Right lobe of liver (tissue), 6 donors: ENCODE data around the gene TMEM201. TPM values are rescaled to one million over a fixed set of nuclear protein-coding genes. Genes with fewer than 3 reads are reported as not detected.

Experiments used
- ATAC-seq, 4 donors: fragments of 200-7000 bp; cut with Tn5 transposase; one replicate each; pipeline ENCODE4 v1.9.1; 2020; ENCODE audit warnings: mild to moderate bottlenecking in 4 of 4, moderate library complexity in 4 of 4
- DNase-seq, 3 donors: peaks; one replicate each; pipeline ENCODE4 v3.0.0-alpha.2; 2020
- H3K27ac ChIP-seq, 3 donors: fragments of 200-600 bp; one replicate each; pipeline ENCODE4 v1.8.0; 2022
- H3K27me3 ChIP-seq, 2 donors: fragments of 200-600 bp; one replicate each; pipeline ENCODE4 v1.8.0; 2022
- H3K36me3 ChIP-seq, 4 donors: fragments of 200-600 bp; sonication (generic) in 1 of 4; one replicate each; pipeline versions ENCODE4 v1.5.1 to v1.8.0; 2017 to 2022; ENCODE audit warnings: control low read depth in 1 of 4
- H3K4me1 ChIP-seq, 4 donors: fragments of 200-600 bp; sonication (generic) in 1 of 4; one replicate each; pipeline versions ENCODE4 v1.5.1 to v1.8.0; 2017 to 2022; ENCODE audit warnings: control low read depth in 1 of 4
- H3K4me3 ChIP-seq, 3 donors: fragments of 200-600 bp; one replicate each; pipeline ENCODE4 v1.8.0; 2022
- H3K9me3 ChIP-seq, 4 donors: fragments of 200-600 bp; sonication (generic) in 1 of 4; one replicate each; pipeline versions ENCODE4 v1.5.1 to v1.8.0; 2017 to 2022; ENCODE audit warnings: control low read depth in 1 of 4
- POLR2A ChIP-seq: fragments of 450-650 bp; IDR thresholded peaks from one replicate; pipeline ENCODE4 v1.6.1; 2017; ENCODE audit warnings: antibody characterized with exemption, mild to moderate bottlenecking
- WGBS: methylation state at CpG from one replicate; pipeline ENCODE4 v1.1.6; 2018; ENCODE audit warnings: low coverage, low lambda C conversion rate; ENCODE audit not compliant: insufficient coverage; ENCODE audit errors: missing lambda C conversion rate; 5-methylcytosine and 5-hydroxymethylcytosine counted together
- intact Hi-C, 2 donors: fragments of 100-400 bp; cut with DNase I; formaldehyde crosslinking; loops; one replicate each; pipeline versions ENCODE4 v1.11.2 to v1.14.1; 2022
- total RNA-seq, 6 experiments: library from RNA; depleted of rRNA in 2 of 6; stranded (reverse); fragments of >200 nt in 2 of 6; fragmentation: NEBNext Ultra II Directional in 3 of 6; extraction: Animal tissue kit (Norgen Biotek cat#: 25700) in 3 of 6; gene quantifications; one replicate each; pipeline versions ENCODE4 v1.1.0 to v1.2.4, GENCODE V29; 2016 to 2023
- TF ChIP-seq, protein P1 (sequence below), 4 donors: fragments of 200-600 bp in 3 of 4; fragments of 450-650 bp in 1 of 4; IDR thresholded peaks; one replicate each; pipeline versions ENCODE4 v1.5.1 to v1.8.0; 2016 to 2022; ENCODE audit warnings: antibody characterized with exemption in 4 of 4, mild to moderate bottlenecking in 2 of 4
- donor health status: DM: no; HTN: yes; CAD: no.
- donor health status: DM: no; HTN: no; CAD: no.
- donor health status: DM: no; HTN: no; CAD: no.
- donor health status: DM: no; HTN: yes; CAD: no.
- donor health status: DM: no; HTN: yes; CAD: no.

Gene TMEM201
- total RNA-seq, 6 experiments from 2014 or later: 1.6 to 5.8 (median 3.0) TPM

DNA sequence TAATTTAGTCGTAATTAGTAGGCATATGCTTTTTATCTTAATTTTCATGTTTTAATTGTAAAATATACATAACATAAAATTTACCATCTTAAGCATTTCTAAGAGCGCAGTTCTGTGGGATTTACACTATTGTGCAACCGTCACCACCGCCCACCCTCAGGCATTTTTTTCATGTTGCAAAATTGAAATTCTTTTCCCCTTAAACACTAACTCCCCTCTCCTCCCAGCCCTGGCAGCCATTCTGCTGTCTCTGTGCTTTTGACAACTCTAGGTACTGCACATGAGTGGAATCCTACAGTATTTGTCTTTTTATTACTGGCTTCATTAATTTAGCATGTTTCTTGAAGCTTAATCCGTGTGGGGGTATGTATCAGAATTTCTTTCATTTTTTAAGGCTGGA is 70.6 kb downstream of the TMEM201 start:
- ATAC-seq (no peak), DNase-seq (no peak)
- H3K36me3 ChIP-seq: no peaks in the 10 kb centered on the region
- no peak overlapping the region for H3K27ac ChIP-seq
- no peaks in the 10 kb centered on the region for H3K9me3 ChIP-seq
- no peaks in the 10 kb centered on the region for H3K27me3 ChIP-seq
- WGBS: 45% methylated on average over 5 of the region's 5 CpGs
- H3K4me3 ChIP-seq: no peak overlapping the region
- H3K4me1 ChIP-seq: peaks cover 0 to 3% (median 0%) of the 10 kb centered on the region in 4 donors
- TF ChIP-seq POLR2A: no peak
- TF ChIP-seq, protein P1, sequence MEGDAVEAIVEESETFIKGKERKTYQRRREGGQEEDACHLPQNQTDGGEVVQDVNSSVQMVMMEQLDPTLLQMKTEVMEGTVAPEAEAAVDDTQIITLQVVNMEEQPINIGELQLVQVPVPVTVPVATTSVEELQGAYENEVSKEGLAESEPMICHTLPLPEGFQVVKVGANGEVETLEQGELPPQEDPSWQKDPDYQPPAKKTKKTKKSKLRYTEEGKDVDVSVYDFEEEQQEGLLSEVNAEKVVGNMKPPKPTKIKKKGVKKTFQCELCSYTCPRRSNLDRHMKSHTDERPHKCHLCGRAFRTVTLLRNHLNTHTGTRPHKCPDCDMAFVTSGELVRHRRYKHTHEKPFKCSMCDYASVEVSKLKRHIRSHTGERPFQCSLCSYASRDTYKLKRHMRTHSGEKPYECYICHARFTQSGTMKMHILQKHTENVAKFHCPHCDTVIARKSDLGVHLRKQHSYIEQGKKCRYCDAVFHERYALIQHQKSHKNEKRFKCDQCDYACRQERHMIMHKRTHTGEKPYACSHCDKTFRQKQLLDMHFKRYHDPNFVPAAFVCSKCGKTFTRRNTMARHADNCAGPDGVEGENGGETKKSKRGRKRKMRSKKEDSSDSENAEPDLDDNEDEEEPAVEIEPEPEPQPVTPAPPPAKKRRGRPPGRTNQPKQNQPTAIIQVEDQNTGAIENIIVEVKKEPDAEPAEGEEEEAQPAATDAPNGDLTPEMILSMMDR (IDR thresholded peaks at IDR 0.05): no peak
- intact Hi-C loops: no loop called here

DNA sequence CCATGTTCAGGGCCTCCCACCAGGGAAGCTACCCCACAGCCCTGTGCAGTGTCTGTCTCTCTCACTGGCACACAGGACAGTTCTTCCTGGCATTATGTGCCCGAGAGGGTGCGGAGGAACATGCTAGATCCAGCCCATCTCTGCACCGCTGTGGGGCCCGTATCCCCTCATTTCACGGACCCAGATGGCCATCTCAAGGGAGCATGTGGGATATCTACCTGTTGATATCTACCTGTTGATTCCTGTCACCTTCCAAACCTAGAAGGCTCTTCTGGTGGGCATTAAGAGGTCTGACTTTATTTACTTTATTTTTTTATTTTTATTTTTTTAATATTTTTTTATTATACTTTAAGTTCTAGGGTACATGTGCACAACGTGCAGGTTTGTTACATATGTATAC is 74.5 kb downstream of the TMEM201 start:
- peaks cover 0 to 3% (median 0%) of the 10 kb centered on the region in 4 donors for H3K4me1 ChIP-seq
- DNase-seq: no peak
- no peak for TF ChIP-seq POLR2A
- TF ChIP-seq, protein P1 (IDR thresholded peaks at IDR 0.05): no peak
- no peak overlapping the region for H3K4me3 ChIP-seq
- no peaks in the 10 kb centered on the region for H3K36me3 ChIP-seq
- no peaks in the 10 kb centered on the region for H3K27me3 ChIP-seq
- no peak for ATAC-seq
- 92% methylated on average over 4 of the region's 6 CpGs for WGBS
- no peaks in the 10 kb centered on the region for H3K9me3 ChIP-seq
- intact Hi-C loops: no loop called here
- H3K27ac ChIP-seq: no peak overlapping the region

Other genes starting within 250 kb of the TMEM201 start
- 10 to 100 TPM in 3 of 6 experiments, 1 to 10 TPM in 3; 3.5 to 26.5 (median 8.2) TPM for gene SLC25A33, start 49.4 kb upstream of the TMEM201 start, total RNA-seq
- gene PIK3CD, start 62.8 kb downstream of the TMEM201 start, total RNA-seq: 1 to 10 TPM; 1.4 to 5.8 (median 2.6) TPM
- gene CLSTN1, start 235.1 kb downstream of the TMEM201 start, total RNA-seq: 1 to 10 TPM; 4.4 to 9.9 (median 8.3) TPM